ENCODE data around the gene RAB34. TPM values are rescaled to one million over a fixed set of nuclear protein-coding genes. Genes with fewer than 3 reads are reported as not detected.
A peak's percentile ranks its signal among the peaks of the same experiment; 100 is the strongest.

Gene RAB34
- total and polyA plus RNA-seq, 9 of the 15 experiments (the other 6 are each of a cell fraction or from before 2014, with no cell fraction given), result 0.07 to 3.8 (median 0.46) TPM; not detected in 1

GRCh38 chr17:28744104-28744971, 26.7 kb upstream of the RAB34 start (continued):
- TF ChIP-seq, protein P1, sequence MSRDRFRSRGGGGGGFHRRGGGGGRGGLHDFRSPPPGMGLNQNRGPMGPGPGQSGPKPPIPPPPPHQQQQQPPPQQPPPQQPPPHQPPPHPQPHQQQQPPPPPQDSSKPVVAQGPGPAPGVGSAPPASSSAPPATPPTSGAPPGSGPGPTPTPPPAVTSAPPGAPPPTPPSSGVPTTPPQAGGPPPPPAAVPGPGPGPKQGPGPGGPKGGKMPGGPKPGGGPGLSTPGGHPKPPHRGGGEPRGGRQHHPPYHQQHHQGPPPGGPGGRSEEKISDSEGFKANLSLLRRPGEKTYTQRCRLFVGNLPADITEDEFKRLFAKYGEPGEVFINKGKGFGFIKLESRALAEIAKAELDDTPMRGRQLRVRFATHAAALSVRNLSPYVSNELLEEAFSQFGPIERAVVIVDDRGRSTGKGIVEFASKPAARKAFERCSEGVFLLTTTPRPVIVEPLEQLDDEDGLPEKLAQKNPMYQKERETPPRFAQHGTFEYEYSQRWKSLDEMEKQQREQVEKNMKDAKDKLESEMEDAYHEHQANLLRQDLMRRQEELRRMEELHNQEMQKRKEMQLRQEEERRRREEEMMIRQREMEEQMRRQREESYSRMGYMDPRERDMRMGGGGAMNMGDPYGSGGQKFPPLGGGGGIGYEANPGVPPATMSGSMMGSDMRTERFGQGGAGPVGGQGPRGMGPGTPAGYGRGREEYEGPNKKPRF (IDR thresholded peaks at IDR 0.05; ENCODE audit: low read depth, low read length), result no peak
- TF ChIP-seq RBM39 (optimal IDR thresholded peaks at IDR 0.05; ENCODE audit: low read depth, low read length), result peak; percentile 75
- TF ChIP-seq NCOA2 (IDR thresholded peaks at IDR 0.05; ENCODE audit: partially characterized antibody in 2 of 2), result no peak
- TF ChIP-seq RNF219 (CRISPR knock-in tag; IDR thresholded peaks at IDR 0.05), result no peak
- TF ChIP-seq MED1 (CRISPR knock-in tag; IDR thresholded peaks at IDR 0.05; ENCODE audit: borderline replicate concordance), result no peak
- peak; percentile 87 for TF ChIP-seq TEAD4 (IDR thresholded peaks at IDR 0.05; ENCODE audit: low read length)
- TF ChIP-seq TEAD4 (CRISPR knock-in tag; IDR thresholded peaks at IDR 0.05; ENCODE audit: borderline replicate concordance), result peak; percentile 98
- TF ChIP-seq HNRNPK (IDR thresholded peaks at IDR 0.05; ENCODE audit: low read depth, low read length, poor library complexity, severe bottlenecking), result no peak
- no peak for TF ChIP-seq ETS2 (tag; IDR thresholded peaks at IDR 0.05; ENCODE audit: borderline replicate concordance, poor library complexity, severe bottlenecking)
- TF ChIP-seq CBFA2T2 (conservative IDR thresholded peaks at IDR 0.05), result no peak
- TF ChIP-seq HDAC6 (IDR thresholded peaks at IDR 0.05; ENCODE audit: low read depth, low read length), result no peak
- TF ChIP-seq BRCA1 (IDR thresholded peaks at IDR 0.05), result no peak
- TF ChIP-seq BRCA1 (CRISPR knock-in tag; IDR thresholded peaks at IDR 0.05), result no peak
- TF ChIP-seq SMC3 (conservative IDR thresholded peaks at IDR 0.05; ENCODE audit: insufficient read depth, low read depth, low read length), result no peak
- no peak for TF ChIP-seq PTTG1 (tag; IDR thresholded peaks at IDR 0.05; ENCODE audit: low read depth)
- TF ChIP-seq, protein P2, sequence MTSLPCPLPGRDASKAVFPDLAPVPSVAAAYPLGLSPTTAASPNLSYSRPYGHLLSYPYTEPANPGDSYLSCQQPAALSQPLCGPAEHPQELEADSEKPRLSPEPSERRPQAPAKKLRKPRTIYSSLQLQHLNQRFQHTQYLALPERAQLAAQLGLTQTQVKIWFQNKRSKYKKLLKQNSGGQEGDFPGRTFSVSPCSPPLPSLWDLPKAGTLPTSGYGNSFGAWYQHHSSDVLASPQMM (CRISPR knock-in tag; IDR thresholded peaks at IDR 0.05), result no peak
- TF ChIP-seq TOE1 (IDR thresholded peaks at IDR 0.05; ENCODE audit: borderline replicate concordance), result no peak; the same call in 1 of the 2 replicates
- TF ChIP-seq TOE1 (CRISPR knock-in tag; IDR thresholded peaks at IDR 0.05; ENCODE audit: borderline replicate concordance, low read depth), result 0 out of 2 replicates have a peak, but pooled peaks have one; percentile 54
- TF ChIP-seq HOXB6 (CRISPR knock-in tag; IDR thresholded peaks at IDR 0.05; ENCODE audit: borderline replicate concordance), result no peak
- TF ChIP-seq ZNF740 (CRISPR knock-in tag; IDR thresholded peaks at IDR 0.05), result peak; percentile 81
- TF ChIP-seq ZNF740 (tag; IDR thresholded peaks at IDR 0.05), result no peak; a peak in 1 of 4 replicates
- TF ChIP-seq ZNF589 (CRISPR knock-in tag; IDR thresholded peaks at IDR 0.05; ENCODE audit: low read depth), result no peak
